ENCODE results near the gene JADE2.
"Not testable (repeated sequence)": the region's sequence is repeated elsewhere in the genome, so short reads cannot be mapped to it uniquely, and the experiment has no call there.

The JADE2 gene

DNA sequence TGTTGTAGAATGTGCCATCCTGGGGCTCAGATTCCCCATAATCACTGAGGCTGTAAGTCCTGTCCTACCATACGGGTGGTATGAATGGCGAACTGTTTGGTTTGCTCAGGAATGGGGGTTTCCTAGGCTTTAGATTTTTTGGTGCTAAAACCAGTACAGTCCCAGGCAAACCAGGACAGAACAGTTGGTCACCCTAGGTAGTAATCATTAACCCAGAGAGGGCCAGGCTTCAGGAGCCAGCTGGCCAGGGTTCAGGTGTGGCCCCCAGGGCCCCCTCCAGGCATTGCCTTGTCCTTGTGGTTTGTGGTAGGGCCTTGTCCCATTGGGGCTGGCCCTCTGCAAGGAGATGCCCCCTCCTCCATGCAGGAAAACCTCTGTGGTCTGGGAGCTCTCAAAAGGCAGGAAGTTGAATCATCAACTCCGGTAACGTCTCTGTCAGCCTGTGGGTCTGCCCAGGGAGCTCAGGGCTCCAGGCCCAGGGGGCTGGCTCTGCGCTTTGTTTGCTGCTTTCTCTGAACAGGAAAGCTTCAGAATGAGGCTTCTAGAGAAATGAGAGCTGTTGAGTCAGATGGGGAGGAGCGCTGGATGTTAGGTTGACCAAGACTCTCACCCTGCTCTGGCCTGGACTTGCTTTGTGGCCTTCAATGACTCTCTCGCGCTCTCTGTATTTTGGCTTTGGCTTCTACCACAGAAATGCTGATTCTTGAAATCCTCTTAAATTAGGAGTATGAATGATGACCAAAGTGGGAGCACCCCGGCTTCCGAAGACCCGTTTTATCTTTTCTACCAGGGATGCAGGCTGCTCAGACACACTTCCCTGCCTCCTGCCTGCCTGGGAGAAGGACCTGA, 22.2 kb upstream of the JADE2 start:
- Histone ChIP-seq H3K9ac (ENCODE audit: low read depth, low read length) (peak overlapping the region; percentile 3; the same call in 1 of the 2 replicates), H3K4me1 (ENCODE audit: insufficient read depth, low read length) (peaks cover 55% of the 10 kb centered on the region), H3K36me3 (ENCODE audit: insufficient read depth, low read length) (no peaks in the 10 kb centered on the region), H3K9me3 (ENCODE audit: control insufficient read depth, insufficient read depth, low read length) (no peaks in the 10 kb centered on the region)

DNA sequence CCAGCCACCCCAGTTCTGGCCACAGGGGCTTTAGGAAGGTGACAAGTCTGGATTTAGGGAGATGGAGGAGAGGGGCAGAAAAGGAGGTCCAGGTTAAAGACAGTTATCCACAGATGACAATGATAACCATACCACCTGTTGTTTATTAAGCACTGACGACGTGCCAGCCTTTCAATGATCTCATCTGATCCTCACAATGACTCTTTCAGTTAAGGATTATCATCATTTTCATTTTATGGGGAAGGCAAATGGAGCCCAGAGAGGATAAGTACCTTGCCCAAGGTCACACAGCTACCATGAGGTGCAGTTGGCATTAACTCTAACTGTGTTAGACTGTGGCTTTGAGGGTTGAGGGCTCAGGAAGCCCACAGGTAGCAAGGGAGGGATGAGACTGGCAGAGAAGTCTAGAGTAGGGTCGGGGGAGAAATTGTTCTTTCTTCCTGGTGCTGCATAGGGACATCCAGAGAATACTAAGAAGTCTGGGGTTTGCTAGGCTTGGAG, 21.5 kb upstream of the JADE2 start:
- H3K9ac ChIP-seq (ENCODE audit: low read depth, low read length), result peak overlapping the region; percentile 3; the same call in 1 of the 2 replicates
- H3K9me3 ChIP-seq (ENCODE audit: control insufficient read depth, insufficient read depth, low read length), result no peaks in the 10 kb centered on the region
- peaks cover 61% of the 10 kb centered on the region for H3K4me1 ChIP-seq (ENCODE audit: insufficient read depth, low read length)
- H3K36me3 ChIP-seq (ENCODE audit: insufficient read depth, low read length), result no peaks in the 10 kb centered on the region

DNA sequence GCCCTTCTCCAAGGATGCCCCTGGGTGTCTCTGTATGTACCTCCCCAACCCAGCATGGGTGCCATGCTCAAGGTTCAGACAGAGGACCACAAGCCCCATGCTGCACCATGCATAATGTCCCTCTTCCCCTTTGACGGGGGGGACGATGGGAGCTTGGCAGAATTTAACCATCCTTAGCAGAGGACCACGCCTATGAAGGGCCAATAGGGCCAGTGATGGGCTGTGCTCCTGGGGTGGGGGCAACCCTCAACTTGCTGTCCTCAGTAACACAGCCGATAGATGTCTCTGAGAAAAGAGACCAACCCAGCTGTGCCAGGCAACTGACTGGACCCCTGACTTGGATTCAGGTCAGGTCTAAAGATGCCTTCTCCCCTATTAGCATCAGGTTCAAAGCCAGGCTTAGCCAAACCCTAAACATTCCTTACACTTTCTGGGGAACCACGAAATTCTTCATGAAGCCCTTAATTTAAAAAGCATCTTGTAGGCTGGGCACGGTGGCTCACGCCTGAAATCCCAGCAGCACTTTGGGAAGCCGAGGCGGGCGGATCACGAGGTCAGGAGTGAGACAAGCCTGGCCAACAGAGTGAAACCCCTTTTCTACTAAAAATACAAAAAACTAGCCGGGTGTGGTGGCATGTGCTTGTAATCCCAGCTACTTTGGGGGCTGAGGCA, 20.7 kb upstream of the JADE2 start:
- Histone ChIP-seq H3K9me3 (ENCODE audit: control insufficient read depth, insufficient read depth, low read length) (no peaks in the 10 kb centered on the region), H3K4me1 (ENCODE audit: insufficient read depth, low read length) (peaks cover 68% of the 10 kb centered on the region), H3K9ac (ENCODE audit: low read depth, low read length) (no peak overlapping the region), H3K36me3 (ENCODE audit: insufficient read depth, low read length) (no peaks in the 10 kb centered on the region)

DNA sequence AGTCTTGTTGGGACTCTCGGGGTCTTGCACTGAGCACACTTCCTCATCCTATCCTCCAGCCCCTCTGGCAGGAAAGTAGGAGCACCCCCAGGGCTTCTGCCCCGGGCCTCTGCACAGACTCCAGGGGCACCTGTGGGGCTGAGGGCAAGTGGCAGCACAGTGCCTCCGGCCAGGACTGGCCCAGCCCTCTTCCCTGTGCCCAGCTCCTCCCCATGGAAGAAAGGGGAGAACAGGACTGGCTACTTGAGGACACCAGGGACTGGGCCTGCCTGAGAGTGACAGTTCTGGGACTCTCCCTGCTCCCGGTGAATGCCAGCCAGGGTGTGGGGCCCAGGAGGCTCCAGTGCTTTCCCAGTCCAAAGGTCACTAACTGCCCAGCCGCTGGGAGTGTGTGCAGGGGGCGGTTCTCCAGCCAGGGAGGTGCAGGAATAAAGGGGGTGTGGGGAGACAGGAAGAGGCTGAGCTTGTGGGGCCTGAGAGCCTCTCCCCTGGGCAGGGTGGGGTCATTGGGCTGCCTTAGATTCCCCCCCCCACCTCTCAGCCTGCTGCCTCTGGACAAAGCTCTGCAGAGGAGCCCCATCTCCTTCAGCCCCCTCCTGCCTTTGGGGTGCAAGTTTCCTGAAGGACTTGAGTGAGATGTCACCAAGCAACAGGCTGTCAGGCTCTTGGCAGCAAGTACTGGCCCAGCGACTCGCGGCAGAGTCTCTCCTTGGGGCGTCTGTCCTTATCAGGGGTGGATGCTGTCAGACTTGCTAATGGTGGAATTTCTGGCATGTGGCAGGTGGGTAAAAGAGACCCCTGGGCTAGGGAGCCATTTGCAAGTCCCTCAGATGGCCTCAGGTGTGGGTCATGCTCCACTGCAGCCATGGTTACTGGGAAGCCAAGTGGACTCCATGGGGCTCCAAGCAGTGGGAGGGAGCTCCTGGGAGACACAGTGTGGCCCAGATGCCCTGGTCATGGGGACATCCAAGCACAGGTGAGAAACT, 19.1 kb upstream of the JADE2 start:
- H3K36me3 ChIP-seq (ENCODE audit: insufficient read depth, low read length), result no peaks in the 10 kb centered on the region
- no peaks in the 10 kb centered on the region for H3K9me3 ChIP-seq (ENCODE audit: control insufficient read depth, insufficient read depth, low read length)
- no peak overlapping the region for H3K9ac ChIP-seq (ENCODE audit: low read depth, low read length)
- peaks cover 77% of the 10 kb centered on the region for H3K4me1 ChIP-seq (ENCODE audit: insufficient read depth, low read length)

DNA sequence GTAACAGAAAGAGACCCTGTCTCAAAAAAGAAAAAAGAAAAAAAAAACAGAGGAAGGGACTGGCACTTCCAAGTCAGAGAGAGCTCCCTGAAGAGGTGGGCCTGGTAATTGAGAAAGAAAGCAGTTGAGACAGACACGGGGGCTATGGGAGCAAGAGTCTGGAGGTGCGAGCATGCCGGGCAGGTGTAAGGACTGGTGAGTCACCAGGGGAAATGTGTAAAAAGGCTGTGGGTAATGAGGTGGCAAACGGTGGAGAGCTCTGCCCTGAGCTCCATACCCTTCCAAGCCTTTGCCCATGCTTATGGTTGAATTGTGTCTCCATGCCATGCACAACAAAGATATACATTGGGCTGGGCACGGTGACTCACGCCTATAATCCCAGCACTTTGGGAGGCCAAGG, 18.0 kb upstream of the JADE2 start:
- Histone ChIP-seq H3K9ac (ENCODE audit: low read depth, low read length) (no peak overlapping the region), H3K36me3 (ENCODE audit: insufficient read depth, low read length) (no peaks in the 10 kb centered on the region), H3K9me3 (ENCODE audit: control insufficient read depth, insufficient read depth, low read length) (no peaks in the 10 kb centered on the region), H3K4me1 (ENCODE audit: insufficient read depth, low read length) (peaks cover 77% of the 10 kb centered on the region)

DNA sequence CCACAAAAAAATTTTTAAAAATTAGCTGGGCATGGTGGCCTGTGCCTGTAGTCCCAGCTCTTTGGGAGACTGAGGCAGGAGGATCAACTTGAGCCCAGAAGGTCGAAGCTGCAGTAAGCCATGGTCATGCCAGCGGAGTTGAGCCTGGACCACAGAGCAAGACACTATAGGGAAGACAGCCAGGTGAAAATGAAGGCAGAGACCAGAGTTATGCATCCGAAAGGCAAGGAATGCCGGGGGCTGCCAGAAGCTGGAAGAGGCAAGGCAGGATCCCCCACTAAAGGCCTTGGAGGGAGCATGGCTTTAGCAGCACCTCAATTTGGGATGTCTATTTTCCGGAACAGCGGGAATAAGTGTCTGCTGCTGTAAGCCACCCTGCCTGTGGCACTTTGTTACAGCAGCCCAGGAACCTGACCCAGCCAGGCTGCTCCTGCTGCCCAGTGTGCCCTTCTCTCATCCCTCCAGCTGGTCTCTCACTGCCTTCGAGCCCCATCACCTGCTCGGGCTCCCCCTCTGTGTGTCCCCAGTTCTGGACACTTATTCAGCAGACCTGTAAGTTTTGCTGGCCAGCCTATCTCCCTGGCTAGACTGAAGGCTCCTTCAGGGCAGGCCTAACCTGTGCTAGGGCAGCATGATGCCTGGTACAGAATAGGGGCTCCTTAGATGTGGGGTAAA, 16.8 kb upstream of the JADE2 start:
- H3K36me3 ChIP-seq (ENCODE audit: insufficient read depth, low read length), result no peaks in the 10 kb centered on the region
- no peaks in the 10 kb centered on the region for H3K9me3 ChIP-seq (ENCODE audit: control insufficient read depth, insufficient read depth, low read length)
- H3K4me1 ChIP-seq (ENCODE audit: insufficient read depth, low read length), result peaks cover 72% of the 10 kb centered on the region
- no peak overlapping the region for H3K9ac ChIP-seq (ENCODE audit: low read depth, low read length)

DNA sequence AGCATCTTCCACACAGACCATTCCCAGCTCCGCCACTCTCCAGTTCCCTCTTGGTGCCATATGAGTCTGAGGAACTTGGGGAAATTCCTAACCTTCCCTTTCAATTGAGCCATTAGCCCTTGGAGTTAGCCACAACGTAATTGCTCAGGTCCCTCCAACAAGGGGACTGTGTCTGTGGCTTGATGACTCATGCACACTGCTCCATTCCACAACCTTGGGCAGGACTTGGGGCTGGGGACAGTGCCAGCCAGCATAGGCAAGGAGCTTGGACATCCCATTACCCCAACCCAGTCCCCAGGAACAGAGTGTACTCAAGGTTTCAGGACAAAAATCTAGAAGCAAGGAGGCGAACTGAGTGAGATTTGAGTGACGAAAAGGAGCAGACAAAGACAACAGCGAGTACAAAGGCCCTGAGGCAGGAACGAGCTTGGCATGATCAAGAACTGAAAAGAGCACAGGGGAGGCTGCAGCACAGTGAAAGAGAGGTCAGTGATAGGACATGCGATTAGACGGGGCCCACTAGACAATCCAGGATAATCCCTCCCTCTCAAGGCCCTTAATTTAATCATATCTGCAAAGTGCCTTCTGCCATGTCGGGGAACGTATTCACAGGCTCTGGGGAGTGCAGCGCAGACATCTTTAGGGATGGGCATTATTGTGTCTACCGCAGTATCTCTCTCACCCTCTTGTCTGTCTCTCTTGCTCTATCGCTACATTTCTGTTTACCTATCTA, 16.0 kb upstream of the JADE2 start:
- peaks cover 69% of the 10 kb centered on the region for H3K4me1 ChIP-seq (ENCODE audit: insufficient read depth, low read length)
- no peaks in the 10 kb centered on the region for H3K9me3 ChIP-seq (ENCODE audit: control insufficient read depth, insufficient read depth, low read length)
- no peaks in the 10 kb centered on the region for H3K36me3 ChIP-seq (ENCODE audit: insufficient read depth, low read length)
- no peak overlapping the region for H3K9ac ChIP-seq (ENCODE audit: low read depth, low read length)

DNA sequence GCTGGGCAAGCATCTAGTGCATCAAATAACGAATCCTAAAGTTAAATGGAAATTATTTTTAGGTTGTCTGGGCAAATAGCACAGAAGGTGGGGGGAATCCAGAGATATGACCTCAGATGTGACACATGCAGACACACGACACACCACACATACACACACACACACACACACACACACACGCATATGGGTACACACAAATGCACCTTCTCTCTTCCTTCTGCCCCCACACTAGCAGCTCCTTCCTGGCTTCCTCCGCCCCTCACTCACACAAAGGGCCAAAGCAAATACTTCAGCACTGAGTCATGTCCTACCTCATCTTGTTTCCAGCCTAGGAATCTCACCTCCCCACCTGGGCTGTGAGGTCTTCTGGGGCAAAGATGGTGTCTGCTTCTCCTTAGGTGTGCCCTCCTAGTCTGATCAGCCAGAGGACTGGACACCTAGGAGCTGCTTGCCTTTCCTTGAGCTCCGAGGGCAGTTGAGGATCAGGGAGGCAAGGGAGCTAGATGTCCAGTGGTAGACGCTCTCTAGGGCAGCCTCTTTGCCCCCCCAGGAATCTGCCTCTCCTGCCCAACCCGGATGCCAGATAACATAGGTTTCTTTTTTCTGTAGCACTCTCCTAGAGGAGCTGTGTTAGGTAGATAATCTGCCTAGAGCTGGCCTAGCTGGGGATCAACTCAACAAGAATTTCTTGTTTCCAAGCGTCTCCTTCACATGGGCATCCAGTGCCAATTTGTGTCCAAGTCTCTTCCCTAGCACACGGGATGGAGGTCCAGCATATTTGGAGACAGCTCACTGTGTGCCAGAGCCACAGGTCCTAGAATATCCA, 14.3 kb upstream of the JADE2 start:
- Histone ChIP-seq H3K9ac (ENCODE audit: low read depth, low read length) (peak overlapping the region; percentile 34; the same call in 1 of the 2 replicates), H3K9me3 (ENCODE audit: control insufficient read depth, insufficient read depth, low read length) (no peaks in the 10 kb centered on the region), H3K4me1 (ENCODE audit: insufficient read depth, low read length) (peaks cover 59% of the 10 kb centered on the region)

DNA sequence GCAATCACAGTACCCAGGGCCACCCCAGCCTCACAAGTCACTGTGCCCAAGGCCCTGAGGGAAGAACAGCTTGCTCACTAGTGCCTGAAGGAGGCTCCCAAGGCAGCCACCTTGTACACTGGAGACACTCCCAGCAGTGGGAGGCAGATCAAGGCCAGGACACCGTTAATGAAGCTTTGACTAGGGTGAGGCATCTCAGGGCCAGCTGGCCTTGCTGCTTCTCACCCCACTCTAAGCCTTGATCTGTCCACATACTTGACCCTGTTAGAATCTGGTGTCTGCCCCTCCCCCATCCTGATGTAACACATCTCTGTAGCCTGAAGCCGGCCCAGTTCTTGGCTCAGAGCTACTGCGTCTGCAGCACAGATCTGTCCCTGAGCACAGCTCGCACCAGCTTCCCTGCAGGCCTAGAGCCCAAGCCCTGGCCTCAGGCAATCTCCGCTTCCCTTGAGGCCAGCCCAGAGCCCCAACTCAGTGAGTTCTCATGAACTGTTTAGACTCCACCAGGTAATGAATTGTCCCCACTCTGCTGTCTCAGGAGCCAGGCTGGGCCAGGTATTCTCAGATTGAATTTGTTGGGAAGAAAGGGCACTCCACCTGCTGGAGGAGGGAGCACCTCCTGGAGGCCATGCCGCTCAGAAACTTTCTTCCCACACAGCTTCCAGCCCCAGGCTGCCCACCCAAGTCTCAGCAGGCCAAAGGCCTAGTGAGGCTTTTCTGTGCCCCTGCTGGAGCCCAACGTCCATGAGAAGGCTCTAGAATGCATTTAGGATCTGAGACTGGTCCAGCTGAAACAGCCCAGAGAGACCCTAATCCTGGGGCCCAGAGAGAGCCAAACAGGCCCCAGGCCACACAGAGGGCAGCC, 13.4 kb upstream of the JADE2 start:
- Histone ChIP-seq H3K4me1 (ENCODE audit: insufficient read depth, low read length) (peaks cover 52% of the 10 kb centered on the region), H3K9ac (ENCODE audit: low read depth, low read length) (peak overlapping the region; percentile 34), H3K9me3 (ENCODE audit: control insufficient read depth, insufficient read depth, low read length) (no peaks in the 10 kb centered on the region), H3K36me3 (ENCODE audit: insufficient read depth, low read length) (no peaks in the 10 kb centered on the region)

More for the DNA sequence above, 14.3 kb upstream of the JADE2 start:
- no peaks in the 10 kb centered on the region for H3K36me3 ChIP-seq (ENCODE audit: insufficient read depth, low read length)

DNA sequence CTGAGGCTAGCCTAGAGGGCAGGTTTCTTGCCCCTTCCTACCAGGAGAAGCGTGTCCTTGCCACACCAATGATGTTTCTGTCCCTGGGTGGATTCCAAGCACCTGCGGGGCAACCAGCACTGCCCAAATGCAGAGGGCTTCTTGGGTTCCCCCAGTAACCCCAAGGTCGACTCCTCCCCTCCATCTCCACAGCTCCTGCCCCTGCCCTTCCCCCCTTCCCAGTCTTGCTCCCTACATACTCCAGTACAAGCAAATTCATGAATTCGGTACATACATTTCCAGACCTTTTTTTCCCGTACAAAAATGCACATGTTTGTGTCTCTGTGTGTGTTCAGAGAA, 12.8 kb upstream of the JADE2 start:
- no peaks in the 10 kb centered on the region for H3K36me3 ChIP-seq (ENCODE audit: insufficient read depth, low read length)
- H3K4me1 ChIP-seq (ENCODE audit: insufficient read depth, low read length), result peaks cover 46% of the 10 kb centered on the region
- H3K9me3 ChIP-seq (ENCODE audit: control insufficient read depth, insufficient read depth, low read length), result no peaks in the 10 kb centered on the region
- peak overlapping the region; percentile 34; the same call in 1 of the 2 replicates for H3K9ac ChIP-seq (ENCODE audit: low read depth, low read length)

DNA sequence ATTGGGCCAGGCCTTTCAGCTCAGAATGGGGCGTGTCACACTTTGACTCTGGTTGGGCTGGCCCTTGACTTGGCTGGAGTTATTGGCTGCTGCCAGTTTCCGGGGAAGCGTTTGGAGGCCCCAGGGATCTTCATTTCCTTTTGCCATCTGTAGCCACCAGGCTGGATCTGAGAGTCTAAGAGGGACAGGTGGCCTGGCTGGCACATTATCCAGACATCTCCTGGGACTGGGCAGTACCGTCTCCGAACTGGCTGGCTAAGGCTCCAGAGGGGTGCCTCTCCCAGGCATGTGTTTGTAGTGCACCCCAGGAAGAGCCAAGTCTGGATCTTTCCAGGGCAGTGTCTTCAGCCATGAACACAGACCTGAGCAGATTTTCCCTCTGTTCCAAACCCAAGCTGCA, 9.7 kb upstream of the JADE2 start:
- Histone ChIP-seq H3K9ac (ENCODE audit: low read depth, low read length) (no peak overlapping the region), H3K9me3 (ENCODE audit: control insufficient read depth, insufficient read depth, low read length) (no peaks in the 10 kb centered on the region), H3K36me3 (ENCODE audit: insufficient read depth, low read length) (no peaks in the 10 kb centered on the region), H3K4me1 (ENCODE audit: insufficient read depth, low read length) (peaks cover 26% of the 10 kb centered on the region)

DNA sequence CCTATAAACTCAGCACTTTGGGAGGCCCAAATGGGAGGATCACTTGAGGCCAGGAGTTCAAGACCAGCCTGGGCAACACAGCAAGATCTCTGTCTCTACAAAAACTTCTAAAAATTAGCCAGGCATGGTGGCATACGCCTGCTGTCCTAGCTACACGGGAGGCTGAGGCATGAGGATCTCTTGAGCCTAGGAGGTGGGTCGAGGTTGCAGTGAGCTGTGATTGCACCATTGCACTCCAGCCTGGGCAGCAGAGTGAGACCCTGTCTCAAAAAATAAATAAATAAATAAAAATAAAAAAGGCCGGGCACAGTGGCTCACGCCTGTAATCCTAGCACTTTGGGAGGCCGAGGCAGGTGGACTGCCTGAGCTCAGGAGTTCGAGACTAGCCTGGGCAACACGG, 8.5 kb upstream of the JADE2 start:
- H3K9ac ChIP-seq (ENCODE audit: low read depth, low read length); H3K9me3 ChIP-seq (ENCODE audit: control insufficient read depth, insufficient read depth, low read length); H3K36me3 ChIP-seq (ENCODE audit: insufficient read depth, low read length): not testable (repeated sequence)
- peaks cover 20% of the 10 kb centered on the region for H3K4me1 ChIP-seq (ENCODE audit: insufficient read depth, low read length)

All from ES-I3 (cell line).